Keratinocyte (primary cell): Measurements from ENCODE around the gene SLC6A16. TPM values are rescaled to one million over a fixed set of nuclear protein-coding genes. Genes with fewer than 3 reads are reported as not detected.

Experiments
- DNase-seq: peaks from one replicate; pipeline ENCODE4 v3.0.0-alpha.2; 2011; ENCODE audit warnings: low read depth, missing footprints, low spot score
- FAIRE-seq: peaks from 2 replicates; lab custom pipeline; 2011; peaks lifted over from hg19 to GRCh38; lab: Jason Lieb, UNC
- H2AFZ ChIP-seq: 2 replicates; pipeline ENCODE4 v1.6.0; 2012; ENCODE audit warnings: low read length, control low read depth, inconsistent platforms; ENCODE audit not compliant: control insufficient read depth
- H3K27ac ChIP-seq: 2 replicates; pipeline ENCODE4 v1.5.1; 2011; ENCODE audit warnings: low read length; ENCODE audit not compliant: control insufficient read depth, insufficient read depth
- H3K27me3 ChIP-seq: 3 replicates; pipeline ENCODE4 v1.6.0; 2011; ENCODE audit warnings: low read length; ENCODE audit not compliant: control insufficient read depth, insufficient read depth; ENCODE audit errors: extremely low read depth
- H3K36me3 ChIP-seq, 2 experiments: 2 replicates in 1 of 2; 3 replicates in 1 of 2; pipeline ENCODE4 v1.5.1; 2011; ENCODE audit warnings: low read length in 2 of 2, mild to moderate bottlenecking in 1 of 2; ENCODE audit not compliant: control insufficient read depth in 2 of 2, insufficient read depth in 2 of 2; ENCODE audit errors: extremely low read depth in 1 of 2
- H3K4me1 ChIP-seq: 3 replicates; pipeline ENCODE4 v1.5.1; 2011; ENCODE audit warnings: low read length; ENCODE audit not compliant: control insufficient read depth, insufficient read depth; ENCODE audit errors: extremely low read depth
- H3K4me2 ChIP-seq: 3 replicates; pipeline ENCODE4 v1.6.0; 2011; ENCODE audit warnings: low read depth, low read length; ENCODE audit not compliant: control insufficient read depth, insufficient read depth; ENCODE audit errors: extremely low read depth
- H3K4me3 ChIP-seq, 3 experiments: fragments of 200-600 bp in 1 of 3; sonication (generic) in 1 of 3; 2 replicates in 2 of 3; 3 replicates in 1 of 3; pipeline ENCODE4 v1.5.1; 2011 to 2016; ENCODE audit warnings: low read length in 3 of 3, mild to moderate bottlenecking in 3 of 3, control low read depth in 2 of 3, inconsistent platforms in 1 of 3, low read depth in 1 of 3, mixed read lengths in 1 of 3, mixed run types in 1 of 3, moderate library complexity in 1 of 3; ENCODE audit not compliant: control insufficient read depth in 2 of 3, insufficient read depth in 2 of 3; ENCODE audit errors: extremely low read depth in 1 of 3
- H3K79me2 ChIP-seq: 2 replicates; pipeline ENCODE4 v1.6.0; 2012; ENCODE audit warnings: low read length; ENCODE audit not compliant: control insufficient read depth, insufficient read depth
- H3K9ac ChIP-seq: 3 replicates; pipeline ENCODE4 v1.6.0; 2011; ENCODE audit warnings: low read length; ENCODE audit not compliant: control insufficient read depth, insufficient read depth; ENCODE audit errors: extremely low read depth
- H3K9me1 ChIP-seq: 3 replicates; pipeline ENCODE4 v1.6.0; 2011; ENCODE audit warnings: low read length; ENCODE audit not compliant: control insufficient read depth, insufficient read depth; ENCODE audit errors: extremely low read depth
- H3K9me3 ChIP-seq: 2 replicates; pipeline ENCODE4 v1.5.1; 2012; ENCODE audit warnings: low read depth, low read length; ENCODE audit not compliant: control insufficient read depth
- H4K20me1 ChIP-seq: 3 replicates; pipeline ENCODE4 v1.6.0; 2011; ENCODE audit warnings: low read length; ENCODE audit not compliant: control insufficient read depth, insufficient read depth; ENCODE audit errors: extremely low read depth
- EZH2 ChIP-seq: IDR thresholded peaks from one replicate; pipeline ENCODE4 v1.6.1; 2012; ENCODE audit warnings: inconsistent platforms, mild to moderate bottlenecking, low read length, moderate library complexity
- dilution Hi-C: fragments of 300-500 bp; cut with MboI; formaldehyde crosslinking; loops from one replicate; pipeline ENCODE4 v1.7.0; 2020; ENCODE audit warnings: low sequenced_read_pairs; ENCODE audit not compliant: extremely low pct_ligation_motif_present
- polyA plus RNA-seq, 5 experiments: library from polyadenylated mRNA; depleted of rRNA in 3 of 5; stranded (reverse) in 3 of 5; stranded (forward) in 1 of 5; unstranded in 1 of 5; fragments of >200 nt; gene quantifications; 1 replicate in 1 of 5; 2 replicates in 3 of 5; 3 replicates in 1 of 5; pipeline versions ENCODE4 v1.2.1 to v1.2.3, GENCODE V29; 2011 to 2012; ENCODE audit warnings: missing spikeins in 2 of 5, low read depth in 1 of 5, low replicate concordance in 1 of 5
- TF ChIP-seq, protein P1 (sequence below), 3 experiments: IDR thresholded peaks in 1 of 3; conservative IDR thresholded peaks in 1 of 3; optimal IDR thresholded peaks in 1 of 3; 2 replicates in 2 of 3; 3 replicates in 1 of 3; pipeline versions ENCODE3 to v1.5.1; 2011; ENCODE audit warnings: low read length in 3 of 3, mild to moderate bottlenecking in 3 of 3, moderate library complexity in 2 of 3, control low read depth in 1 of 3, inconsistent platforms in 1 of 3; ENCODE audit not compliant: insufficient read depth in 2 of 3; ENCODE audit errors: extremely low read depth in 1 of 3

Gene SLC6A16
- polyA plus RNA-seq, 1 donor (not counting 4 experiments of a cell fraction or from before 2014, with no cell fraction given), result not detected

DNA sequence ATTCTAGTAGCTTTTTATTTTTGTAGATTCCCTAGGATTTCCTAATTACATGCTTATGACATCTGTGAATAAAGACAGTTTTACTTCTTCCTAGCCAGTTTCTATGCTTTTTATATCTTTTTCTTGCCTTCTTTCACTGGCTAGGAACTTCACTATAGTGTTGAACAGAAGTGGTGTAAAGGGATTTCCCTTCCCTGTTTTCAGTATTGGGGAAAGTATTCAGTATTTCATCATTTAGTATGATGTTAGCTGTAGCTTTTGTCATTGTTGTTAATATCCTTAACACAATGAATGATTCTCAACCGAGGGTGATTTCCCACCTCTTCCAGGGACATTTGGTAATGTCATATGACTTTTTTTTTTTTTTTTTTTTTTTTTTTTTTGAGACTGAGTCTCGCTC lies 77.3 kb downstream of the SLC6A16 start:
- dilution Hi-C loops, result no loop called here

DNA sequence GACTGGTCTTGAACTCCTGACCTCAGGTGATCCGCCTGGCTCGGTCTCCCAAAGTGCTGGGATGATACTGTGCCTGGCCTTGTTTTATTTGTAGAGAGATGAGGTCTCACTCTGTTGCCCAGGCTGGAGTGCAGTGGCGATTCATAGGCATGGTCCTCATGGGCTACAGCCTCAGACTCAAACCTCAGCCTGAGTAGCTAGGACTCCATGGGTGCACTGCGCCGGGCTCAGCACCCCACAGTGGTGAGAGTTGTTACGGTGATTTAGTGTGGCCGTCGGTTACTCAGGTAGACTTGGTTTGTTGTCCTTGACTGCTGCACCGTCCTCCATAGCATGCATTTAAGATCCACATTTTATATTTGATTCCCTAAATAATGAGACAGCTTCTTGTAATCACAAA lies 80.7 kb downstream of the SLC6A16 start:
- Histone ChIP-seq H3K9ac (no peak overlapping the region), H3K4me2 (no peak overlapping the region), H3K9me1 (no peaks in the 10 kb centered on the region), H3K79me2 (no peaks in the 10 kb centered on the region), H4K20me1 (no peaks in the 10 kb centered on the region), H2AFZ (no peak overlapping the region), H3K9me3 (no peaks in the 10 kb centered on the region), H3K4me1 (no peaks in the 10 kb centered on the region), H3K27ac (no peak overlapping the region), H3K4me3 (no peak overlapping the region), H3K36me3 (peaks cover 0 to 4% of the 10 kb centered on the region in 2 experiments), H3K27me3 (no peaks in the 10 kb centered on the region)
- dilution Hi-C loops, result no loop called here
- no peak for FAIRE-seq
- TF ChIP-seq EZH2, result no peak
- TF ChIP-seq, protein P1, sequence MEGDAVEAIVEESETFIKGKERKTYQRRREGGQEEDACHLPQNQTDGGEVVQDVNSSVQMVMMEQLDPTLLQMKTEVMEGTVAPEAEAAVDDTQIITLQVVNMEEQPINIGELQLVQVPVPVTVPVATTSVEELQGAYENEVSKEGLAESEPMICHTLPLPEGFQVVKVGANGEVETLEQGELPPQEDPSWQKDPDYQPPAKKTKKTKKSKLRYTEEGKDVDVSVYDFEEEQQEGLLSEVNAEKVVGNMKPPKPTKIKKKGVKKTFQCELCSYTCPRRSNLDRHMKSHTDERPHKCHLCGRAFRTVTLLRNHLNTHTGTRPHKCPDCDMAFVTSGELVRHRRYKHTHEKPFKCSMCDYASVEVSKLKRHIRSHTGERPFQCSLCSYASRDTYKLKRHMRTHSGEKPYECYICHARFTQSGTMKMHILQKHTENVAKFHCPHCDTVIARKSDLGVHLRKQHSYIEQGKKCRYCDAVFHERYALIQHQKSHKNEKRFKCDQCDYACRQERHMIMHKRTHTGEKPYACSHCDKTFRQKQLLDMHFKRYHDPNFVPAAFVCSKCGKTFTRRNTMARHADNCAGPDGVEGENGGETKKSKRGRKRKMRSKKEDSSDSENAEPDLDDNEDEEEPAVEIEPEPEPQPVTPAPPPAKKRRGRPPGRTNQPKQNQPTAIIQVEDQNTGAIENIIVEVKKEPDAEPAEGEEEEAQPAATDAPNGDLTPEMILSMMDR (optimal IDR thresholded peaks at IDR 0.05 in 1 of 3, IDR thresholded peaks at IDR 0.05 in 1 of 3, conservative IDR thresholded peaks at IDR 0.05 in 1 of 3; ENCODE audit: extremely low read depth in 1 of 3, insufficient read depth in 2 of 3, low read length in 3 of 3), result no peak
- no peak for DNase-seq

More for the DNA sequence above, 77.3 kb downstream of the SLC6A16 start:
- Histone ChIP-seq H3K4me3 (no peak overlapping the region), H3K9me1 (no peaks in the 10 kb centered on the region), H3K79me2 (no peaks in the 10 kb centered on the region), H4K20me1 (no peaks in the 10 kb centered on the region), H3K36me3 (peaks cover 0 to 6% of the 10 kb centered on the region in 2 experiments), H3K9me3 (no peaks in the 10 kb centered on the region), H3K4me1 (no peaks in the 10 kb centered on the region), H3K27ac (no peak overlapping the region), H3K4me2 (no peak overlapping the region), H2AFZ (no peak overlapping the region), H3K27me3 (no peaks in the 10 kb centered on the region), H3K9ac (no peak overlapping the region)
- no peak for FAIRE-seq
- TF ChIP-seq, protein P1 (optimal IDR thresholded peaks at IDR 0.05 in 1 of 3, IDR thresholded peaks at IDR 0.05 in 1 of 3, conservative IDR thresholded peaks at IDR 0.05 in 1 of 3; ENCODE audit: extremely low read depth in 1 of 3, insufficient read depth in 2 of 3, low read length in 3 of 3), result no peak
- DNase-seq, result no peak
